LNCAP (cell line): Measurements from ENCODE around the gene STK16.

Experiments used
- CTCF ChIP-seq: fragments of 450-650 bp; IDR thresholded peaks from 2 replicates; pipeline ENCODE4 v1.5.1; 2017; ENCODE audit warnings: mild to moderate bottlenecking

The STK16 gene

DNA sequence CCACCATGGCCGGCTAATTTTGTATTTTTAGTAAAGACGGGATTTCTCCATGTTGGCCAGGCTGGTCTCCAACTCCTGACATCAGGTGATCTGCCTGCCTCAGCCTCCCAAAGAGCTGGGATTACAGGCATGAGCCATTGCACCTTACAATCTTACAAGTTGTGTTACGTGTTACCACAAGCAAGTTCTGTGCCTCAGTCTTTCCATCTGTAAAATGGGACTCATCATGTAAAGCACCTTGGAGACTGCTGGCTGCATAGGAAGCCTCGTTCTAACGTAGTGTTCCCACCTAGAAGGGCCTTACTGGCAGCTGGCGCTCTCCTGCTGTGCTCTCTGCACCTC is 43.9 kb downstream of the STK16 start:
- no peak for TF ChIP-seq CTCF

DNA sequence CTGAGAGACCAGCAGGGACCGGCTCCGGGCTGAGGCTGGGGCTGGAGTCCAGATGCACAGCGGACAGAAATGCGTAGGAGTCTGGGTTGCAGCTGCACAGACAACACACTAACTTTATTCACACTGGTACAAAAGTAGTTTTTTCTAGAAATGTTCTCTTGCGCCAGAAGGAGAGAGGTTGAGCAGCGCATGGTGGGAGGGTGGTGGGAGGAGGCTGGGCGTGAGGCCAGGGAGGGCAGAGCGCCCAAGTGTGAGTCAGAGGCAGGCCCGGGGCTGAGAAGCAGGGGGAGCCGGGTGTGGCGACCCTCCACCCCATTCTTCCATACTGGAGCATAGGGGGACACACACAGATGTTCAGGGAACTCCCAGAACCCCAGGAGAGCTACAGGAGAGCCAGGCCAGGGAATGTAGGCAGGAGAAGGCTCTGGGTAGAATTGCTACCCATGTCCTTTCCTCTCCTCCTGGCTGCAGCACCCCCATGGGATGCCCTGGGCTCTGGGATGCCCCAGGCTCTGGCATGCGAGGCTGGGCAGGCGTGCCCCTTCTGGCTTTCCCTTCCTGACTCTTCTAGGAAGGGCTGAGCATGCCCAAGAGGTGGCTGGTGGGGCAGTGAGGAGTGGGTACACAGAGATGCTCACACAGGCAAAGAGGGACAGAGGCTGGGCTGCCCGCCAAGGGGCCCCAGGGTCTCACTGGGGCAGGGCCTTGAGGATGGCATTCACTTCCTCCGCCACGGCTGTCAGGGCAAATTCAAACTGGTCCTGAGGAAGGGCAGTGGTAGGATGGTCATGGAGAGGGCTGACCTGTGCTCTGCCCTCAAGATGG is 44.5 kb downstream of the STK16 start:
- TF ChIP-seq CTCF: no peak

GRCh38 chr2:219290381-219291171 is 45.3 kb downstream of the STK16 start:
- no peak for TF ChIP-seq CTCF

DNA sequence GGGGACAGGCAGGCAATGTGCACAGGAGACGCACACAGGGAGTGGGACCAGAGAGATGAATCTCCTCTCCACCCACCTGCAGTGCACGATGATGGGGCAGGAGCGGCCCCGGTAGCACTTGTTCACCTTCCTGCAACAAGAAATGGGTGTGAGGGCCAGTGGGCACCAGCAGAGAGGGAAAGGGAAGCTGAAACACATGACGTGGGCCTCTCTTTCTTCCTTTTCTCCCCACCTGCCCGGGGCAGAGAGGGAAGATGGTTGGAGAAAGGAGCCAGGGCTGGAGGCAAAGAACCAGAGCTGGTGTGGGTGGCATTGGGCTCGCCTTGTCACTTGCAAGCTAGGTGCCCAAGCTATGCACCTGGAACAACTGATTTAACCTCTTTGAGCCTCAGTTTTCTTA is 46.1 kb downstream of the STK16 start:
- no peak for TF ChIP-seq CTCF

GRCh38 chr2:219291910-219292490 is 46.7 kb downstream of the STK16 start:
- TF ChIP-seq CTCF: no peak

DNA sequence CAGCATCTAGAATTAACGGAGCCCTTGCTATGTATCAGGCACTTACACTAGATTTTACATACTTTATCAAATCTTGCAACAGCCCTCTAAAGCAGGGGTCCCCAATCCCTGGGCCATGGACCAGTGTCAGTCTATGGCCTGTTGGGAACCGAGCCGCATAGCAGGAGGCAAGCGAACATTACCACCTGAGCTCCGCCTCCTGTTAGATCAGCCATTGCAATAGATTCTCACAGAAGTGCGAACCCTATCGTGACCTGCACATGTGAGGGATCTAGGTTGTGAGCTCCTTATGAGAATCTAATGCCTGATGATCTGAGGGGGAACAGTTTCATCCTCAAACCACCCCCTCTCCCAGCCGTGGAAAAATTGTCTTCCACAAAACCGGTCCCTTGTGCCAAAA is 47.3 kb downstream of the STK16 start:
- no peak for TF ChIP-seq CTCF

- TF ChIP-seq CTCF: no peak
These were observed 48.5 kb downstream of the STK16 start for GRCh38 chr2:219293736-219294231.
